Activated naive CD4-positive, alpha-beta T cell treated with anti-CD3 and anti-CD28 coated beads, Interleukin-2, amount 50 U/mL, for 24 hours (primary cell): Measurements from ENCODE around the gene SPR.
"Not testable (repeated sequence)": the region's sequence is repeated elsewhere in the genome, so short reads cannot be mapped to it uniquely, and the experiment has no call there.

Experiments
- H3K27ac Mint-ChIP-seq: one replicate; pipeline ENCODE4 v1.8.0; 2021; ENCODE audit warnings: mild to moderate bottlenecking, mixed read lengths
- H3K27me3 Mint-ChIP-seq: one replicate; pipeline ENCODE4 v1.8.0; 2021; ENCODE audit warnings: mixed read lengths
- H3K36me3 Mint-ChIP-seq: one replicate; pipeline ENCODE4 v1.8.0; 2021; ENCODE audit warnings: mixed read lengths
- H3K4me1 Mint-ChIP-seq: one replicate; pipeline ENCODE4 v1.8.0; 2021; ENCODE audit warnings: mixed read lengths
- H3K4me3 Mint-ChIP-seq: one replicate; pipeline ENCODE4 v1.8.0; 2021; ENCODE audit warnings: mild to moderate bottlenecking, mixed read lengths
- H3K9me3 Mint-ChIP-seq: one replicate; pipeline ENCODE4 v1.8.0; 2021; ENCODE audit warnings: mixed read lengths

SPR gene

DNA sequence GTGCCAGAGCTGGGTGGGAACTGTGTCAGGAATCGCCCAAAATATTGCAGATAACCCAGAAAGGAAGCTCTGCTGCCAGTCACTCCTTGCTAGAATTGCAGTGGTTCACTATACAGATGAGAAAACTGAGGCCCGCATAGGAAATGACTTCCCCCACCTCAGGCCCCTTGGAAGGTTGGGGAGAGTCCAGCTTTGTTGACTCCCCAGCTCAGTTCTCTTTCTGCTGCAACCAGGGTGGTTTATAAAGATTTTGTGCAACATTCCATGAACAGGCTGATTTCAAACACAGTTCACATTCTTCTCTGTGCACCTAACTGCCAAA is 11.3 kb downstream of the SPR start:
- Mint-ChIP-seq H3K9me3 (no peaks in the 10 kb centered on the region), H3K27me3 (peaks cover 47% of the 10 kb centered on the region), H3K27ac (no peak overlapping the region), H3K4me1 (peaks cover 6% of the 10 kb centered on the region), H3K36me3 (no peaks in the 10 kb centered on the region), H3K4me3 (no peak overlapping the region)

DNA sequence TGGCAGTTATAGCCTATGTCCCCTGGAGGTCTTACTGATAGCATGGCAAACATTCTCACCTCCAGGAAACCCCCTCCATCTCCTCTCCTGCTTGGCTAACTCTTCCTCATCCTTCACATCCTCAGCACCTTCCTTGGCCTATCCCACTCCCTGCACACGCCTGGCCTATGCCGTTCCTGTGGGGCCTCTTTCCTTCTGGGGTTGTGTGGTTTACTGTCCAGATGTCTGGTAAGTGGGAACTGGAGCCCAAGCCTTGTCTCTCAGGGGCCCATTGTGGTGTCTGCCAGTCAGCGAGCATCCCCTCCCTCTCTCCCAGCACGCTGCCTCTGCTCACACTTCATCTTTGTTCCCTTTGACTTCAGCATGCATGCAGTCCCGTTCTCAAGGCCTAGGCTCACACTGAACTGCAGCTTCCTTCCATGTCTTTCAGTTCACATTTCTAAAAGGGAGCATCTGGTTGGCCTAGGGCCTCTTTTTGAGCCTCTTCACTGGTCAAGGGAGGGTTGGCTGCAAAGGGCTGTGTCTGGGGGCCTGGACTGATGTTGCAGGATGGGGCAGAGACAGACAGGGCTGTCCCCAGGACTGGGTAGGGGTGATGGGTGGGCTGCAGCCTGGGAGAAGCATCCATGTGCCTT is 13.1 kb downstream of the SPR start:
- Mint-ChIP-seq H3K9me3 (no peaks in the 10 kb centered on the region), H3K4me3 (no peak overlapping the region), H3K27ac (no peak overlapping the region), H3K36me3 (no peaks in the 10 kb centered on the region), H3K27me3 (peaks cover 44% of the 10 kb centered on the region), H3K4me1 (peaks cover 5% of the 10 kb centered on the region)

DNA sequence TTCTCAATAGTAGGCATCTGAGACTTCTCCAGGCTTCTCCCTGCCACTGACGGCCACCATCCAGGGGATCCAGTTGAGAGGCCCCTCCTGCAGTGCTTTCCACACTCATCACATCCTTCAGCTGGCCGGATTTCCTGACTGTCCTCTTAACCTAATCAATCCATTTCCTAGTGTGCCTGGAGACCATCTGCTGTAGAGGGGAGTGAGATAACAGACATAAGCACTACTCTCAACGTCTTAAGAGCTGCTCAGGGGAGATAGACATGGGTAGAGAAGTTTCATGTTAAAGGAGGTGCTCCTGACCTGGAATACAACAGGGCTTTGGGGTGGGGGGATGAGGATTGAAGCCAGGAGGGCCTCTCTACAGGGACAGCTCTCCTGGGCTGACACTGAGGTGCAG is 14.2 kb downstream of the SPR start:
- Mint-ChIP-seq H3K36me3 (no peaks in the 10 kb centered on the region), H3K9me3 (no peaks in the 10 kb centered on the region), H3K27me3 (peaks cover 43% of the 10 kb centered on the region)

DNA sequence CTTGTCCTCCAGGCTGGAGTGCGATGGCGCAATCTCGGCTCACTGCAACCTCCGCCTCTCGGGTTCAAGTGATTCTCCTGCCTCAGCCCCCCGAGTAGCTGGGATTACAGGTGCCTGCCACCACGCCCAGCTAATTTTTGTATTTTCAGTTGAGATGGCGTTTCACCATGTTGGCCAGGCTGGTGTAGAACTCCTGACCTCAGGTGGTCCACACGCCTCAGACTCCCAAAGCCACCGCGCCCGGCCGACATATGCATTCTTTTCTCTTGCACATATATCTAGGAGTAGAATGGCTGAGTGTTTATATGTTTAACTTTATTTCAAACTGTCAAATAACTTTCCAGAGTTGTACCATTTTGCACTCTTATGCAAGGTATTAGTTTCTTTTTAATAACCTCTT is 20.2 kb downstream of the SPR start:
- H3K4me1 Mint-ChIP-seq, H3K9me3 Mint-ChIP-seq: not testable (repeated sequence)
- H3K27me3 Mint-ChIP-seq = peaks cover 56% of the 10 kb centered on the region

More for the DNA sequence above, 14.2 kb downstream of the SPR start:
- Mint-ChIP-seq H3K4me1 (no peaks in the 10 kb centered on the region), H3K4me3 (no peak overlapping the region), H3K27ac (no peak overlapping the region)

DNA sequence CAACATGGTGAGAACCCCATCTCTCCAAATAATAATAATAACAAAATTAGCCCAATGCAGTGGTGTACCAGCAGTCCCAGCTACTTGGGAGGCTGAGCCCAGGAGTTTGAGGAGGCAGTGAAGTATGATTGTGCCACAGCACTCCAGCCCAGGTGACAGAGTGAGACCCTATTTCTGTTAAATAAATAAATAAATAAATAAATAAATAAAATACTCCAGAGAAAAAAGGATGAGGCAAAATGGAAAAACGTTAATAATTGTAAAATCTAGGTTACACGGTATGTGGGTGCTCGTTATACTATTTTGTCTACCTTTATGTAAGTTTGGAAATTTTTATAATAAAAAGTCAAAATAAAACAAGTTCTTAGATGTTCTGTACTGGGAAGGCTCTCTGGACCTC is 21.5 kb downstream of the SPR start:
- peaks cover 56% of the 10 kb centered on the region for H3K27me3 Mint-ChIP-seq

More for the DNA sequence above, 20.2 kb downstream of the SPR start:
- H3K27ac Mint-ChIP-seq, H3K36me3 Mint-ChIP-seq, H3K4me3 Mint-ChIP-seq: not testable (repeated sequence)

DNA sequence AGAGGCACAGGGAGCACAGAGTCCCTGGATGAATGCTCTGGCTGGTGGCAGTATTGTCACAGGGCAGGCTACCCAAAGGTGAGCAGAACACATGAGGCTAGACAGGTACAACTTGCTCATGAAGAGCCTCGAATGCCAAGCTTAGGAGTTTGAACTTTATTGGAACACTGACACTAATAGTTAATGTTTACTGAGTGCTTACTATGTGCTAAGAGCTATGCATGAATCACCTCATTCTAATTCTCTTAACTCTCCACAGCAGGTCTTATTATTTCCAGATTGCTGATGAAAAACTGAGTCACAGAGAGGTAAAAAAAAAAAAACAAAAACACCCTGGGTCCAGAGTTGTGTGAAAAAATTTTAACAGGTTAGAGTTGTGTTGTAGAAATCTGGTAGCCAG is 24.0 kb downstream of the SPR start:
- no peaks in the 10 kb centered on the region for H3K36me3 Mint-ChIP-seq
- H3K27me3 Mint-ChIP-seq = peaks cover 68% of the 10 kb centered on the region
- peaks cover 13% of the 10 kb centered on the region for H3K4me1 Mint-ChIP-seq
- no peak overlapping the region for H3K4me3 Mint-ChIP-seq
- no peak overlapping the region for H3K27ac Mint-ChIP-seq
- no peaks in the 10 kb centered on the region for H3K9me3 Mint-ChIP-seq

More for the DNA sequence above, 21.5 kb downstream of the SPR start:
- Mint-ChIP-seq H3K4me3 (no peak overlapping the region), H3K9me3 (no peaks in the 10 kb centered on the region), H3K27ac (no peak overlapping the region), H3K4me1 (no peaks in the 10 kb centered on the region), H3K36me3 (no peaks in the 10 kb centered on the region)

DNA sequence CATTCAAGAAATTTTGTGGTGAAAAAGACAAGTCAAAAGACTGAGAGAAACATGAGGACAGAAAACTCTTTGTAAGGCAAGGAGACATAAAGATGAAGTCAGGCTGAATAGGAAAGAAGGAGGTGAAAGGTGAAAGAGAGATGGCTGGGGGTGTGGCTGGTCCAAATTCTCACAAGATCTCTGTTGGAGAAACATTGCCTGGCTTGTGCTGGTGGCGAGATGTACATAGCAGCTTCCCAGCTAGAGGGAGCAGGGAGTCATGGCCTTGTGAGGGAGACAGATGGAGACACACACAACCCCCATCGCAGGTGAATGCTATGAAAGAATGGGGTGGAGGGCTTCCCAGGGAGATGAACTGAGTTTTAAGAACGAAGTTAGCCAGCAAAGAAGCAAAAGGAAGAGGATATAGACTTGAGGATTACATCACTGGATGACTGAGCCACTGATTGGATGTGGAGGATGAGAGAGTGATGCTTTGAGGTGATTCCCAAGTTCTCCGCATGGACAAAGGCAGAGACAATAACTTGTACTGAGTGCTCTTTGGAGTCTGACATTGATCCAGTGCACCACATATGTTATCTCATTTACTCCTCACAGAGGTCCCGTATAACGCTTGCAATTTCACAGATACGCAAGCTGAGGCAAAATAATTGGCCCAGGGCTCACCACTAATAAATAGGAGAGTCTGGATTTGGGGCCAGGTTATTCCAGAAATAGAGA is 26.4 kb downstream of the SPR start:
- H3K4me1 Mint-ChIP-seq = peaks cover 21% of the 10 kb centered on the region
- no peak overlapping the region for H3K4me3 Mint-ChIP-seq
- peaks cover 65% of the 10 kb centered on the region for H3K27me3 Mint-ChIP-seq
- no peak overlapping the region for H3K27ac Mint-ChIP-seq
- no peaks in the 10 kb centered on the region for H3K36me3 Mint-ChIP-seq
- H3K9me3 Mint-ChIP-seq = no peaks in the 10 kb centered on the region

DNA sequence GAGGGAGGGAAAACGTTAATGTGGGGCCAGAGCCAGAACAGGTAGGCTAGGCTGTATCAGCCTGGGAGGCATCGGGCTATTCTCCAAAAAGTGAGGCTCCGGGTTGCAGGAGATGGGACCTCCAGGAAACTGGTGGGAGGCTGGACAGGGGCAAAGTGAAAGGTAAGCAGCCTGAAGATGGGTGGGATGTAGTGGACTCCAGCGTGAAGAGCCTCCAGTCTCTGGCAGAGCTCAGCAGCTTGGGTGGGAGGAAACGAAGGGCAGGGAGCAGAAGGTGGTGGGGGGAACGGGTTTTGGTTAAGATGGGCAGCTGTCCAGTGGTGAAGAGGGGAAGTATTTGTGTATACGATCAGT is 27.0 kb downstream of the SPR start:
- no peak overlapping the region for H3K27ac Mint-ChIP-seq
- H3K9me3 Mint-ChIP-seq = no peaks in the 10 kb centered on the region
- no peaks in the 10 kb centered on the region for H3K36me3 Mint-ChIP-seq
- peaks cover 23% of the 10 kb centered on the region for H3K4me1 Mint-ChIP-seq
- H3K27me3 Mint-ChIP-seq = peaks cover 64% of the 10 kb centered on the region
- no peak overlapping the region for H3K4me3 Mint-ChIP-seq

DNA sequence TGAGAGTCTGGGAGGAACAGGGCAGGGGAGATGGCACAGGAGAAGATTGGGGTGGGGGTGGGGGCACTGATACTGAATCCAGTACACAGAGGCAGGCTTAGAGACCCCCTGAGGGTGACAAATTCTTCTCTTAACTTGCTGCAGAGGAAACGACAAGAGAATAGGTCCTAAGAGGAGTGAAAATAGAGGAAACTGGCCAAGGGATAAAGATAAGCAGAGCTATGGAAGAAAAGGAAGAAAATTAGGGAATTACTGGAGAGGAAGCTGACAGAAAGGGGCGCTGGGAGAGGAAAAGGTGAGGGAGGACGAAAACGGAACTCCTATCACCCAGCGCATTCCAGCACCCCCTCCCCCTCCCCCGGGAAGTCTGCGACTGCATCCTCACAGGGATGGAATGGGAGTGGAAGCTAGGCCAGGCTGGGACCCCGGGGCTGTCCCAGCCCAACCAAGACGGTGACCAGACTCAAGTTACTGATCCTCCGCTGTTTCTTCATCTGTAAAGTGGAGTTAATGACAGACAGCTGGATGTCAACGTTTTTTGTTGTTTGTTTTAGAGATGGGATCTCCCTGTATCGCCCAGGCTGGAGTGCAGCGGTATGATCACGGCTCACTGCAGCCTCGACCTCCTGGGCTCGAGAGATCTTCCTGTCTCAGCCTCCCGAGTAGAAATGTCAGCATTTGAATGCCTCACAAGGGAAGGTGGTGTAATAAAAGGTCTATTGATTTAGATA is 27.5 kb downstream of the SPR start:
- H3K27me3 Mint-ChIP-seq = peaks cover 65% of the 10 kb centered on the region
- H3K4me1 Mint-ChIP-seq = peaks cover 28% of the 10 kb centered on the region
- H3K9me3 Mint-ChIP-seq = no peaks in the 10 kb centered on the region
- H3K36me3 Mint-ChIP-seq = no peaks in the 10 kb centered on the region
- no peak overlapping the region for H3K27ac Mint-ChIP-seq
- H3K4me3 Mint-ChIP-seq = peak overlapping the region; percentile 73

DNA sequence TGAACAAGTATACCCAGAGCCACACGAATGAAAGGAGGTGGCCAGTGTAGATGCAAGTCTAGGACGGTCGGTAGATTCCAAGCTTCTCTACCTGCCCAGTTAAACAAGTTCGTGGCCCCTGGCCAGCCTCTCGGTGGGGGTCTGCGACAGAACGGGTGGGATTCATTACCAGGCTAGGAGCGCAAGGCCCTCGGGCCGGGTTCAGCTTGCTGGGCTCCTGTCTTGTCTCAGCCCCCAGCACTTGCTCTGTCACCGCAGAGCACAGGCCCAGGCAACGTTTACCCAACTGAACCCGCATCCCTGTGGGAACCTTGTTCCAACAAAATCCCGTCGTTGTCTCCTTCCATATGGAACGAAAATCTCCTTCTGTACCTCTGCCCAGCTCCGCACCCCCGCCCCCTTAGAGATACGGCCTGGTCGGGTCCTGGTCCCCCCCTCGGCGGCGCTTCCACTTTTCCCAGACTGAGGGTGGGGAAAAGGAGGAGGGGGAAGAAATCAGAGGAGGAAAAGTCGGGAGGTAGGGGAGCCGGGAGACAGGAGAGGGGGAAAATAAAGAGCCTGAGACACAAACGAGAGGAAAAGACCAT is 28.2 kb downstream of the SPR start:
- no peaks in the 10 kb centered on the region for H3K36me3 Mint-ChIP-seq
- peak overlapping the region; percentile 73 for H3K4me3 Mint-ChIP-seq
- H3K27me3 Mint-ChIP-seq = peaks cover 63% of the 10 kb centered on the region
- H3K9me3 Mint-ChIP-seq = no peaks in the 10 kb centered on the region
- H3K27ac Mint-ChIP-seq = no peak overlapping the region
- H3K4me1 Mint-ChIP-seq = peaks cover 29% of the 10 kb centered on the region

DNA sequence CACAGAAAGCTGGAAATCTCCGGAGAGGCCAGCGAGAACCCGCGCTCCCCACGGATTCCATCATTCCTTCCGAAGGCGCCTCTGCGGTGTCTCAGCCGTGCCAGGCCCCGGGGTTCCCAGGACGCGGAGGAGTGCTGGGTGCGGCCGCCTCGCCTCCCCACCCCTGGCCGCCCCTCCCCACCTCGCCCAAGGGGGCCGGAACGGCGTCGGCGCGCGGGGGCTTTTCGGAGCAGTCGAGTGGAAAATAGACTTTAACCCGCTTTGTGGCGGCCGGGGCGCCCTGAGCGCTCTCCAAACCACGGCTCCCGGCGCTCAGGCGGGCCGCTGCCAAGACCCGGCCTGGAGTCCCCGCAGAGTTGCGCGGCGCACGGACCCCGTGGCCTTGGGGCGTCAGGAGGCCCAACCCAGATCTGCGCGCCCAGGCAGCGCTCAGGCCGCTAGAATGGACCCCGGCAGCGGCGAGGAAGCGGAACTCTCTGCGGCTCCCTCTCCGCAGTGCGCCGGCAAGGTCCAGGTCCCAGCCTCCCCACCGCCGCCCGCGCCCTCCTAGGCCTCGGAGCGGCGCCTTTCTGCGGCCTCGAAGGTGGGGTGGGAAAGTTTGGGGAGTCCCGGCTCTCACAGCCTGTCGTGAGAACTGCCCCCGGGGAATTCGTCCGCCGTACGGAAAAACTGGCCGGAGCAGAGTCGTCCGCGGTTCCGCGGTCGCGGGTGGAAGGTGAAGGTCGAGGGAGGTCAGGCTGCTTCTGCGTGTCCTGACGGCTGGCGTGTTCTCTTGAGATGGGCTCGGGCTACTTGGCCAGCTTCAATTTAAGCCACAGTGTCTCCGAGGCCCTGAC is 28.9 kb downstream of the SPR start:
- Mint-ChIP-seq H3K4me1 (peaks cover 29% of the 10 kb centered on the region), H3K36me3 (no peaks in the 10 kb centered on the region), H3K27me3 (peaks cover 61% of the 10 kb centered on the region), H3K9me3 (no peaks in the 10 kb centered on the region), H3K4me3 (peak overlapping the region; percentile 84), H3K27ac (no peak overlapping the region)

DNA sequence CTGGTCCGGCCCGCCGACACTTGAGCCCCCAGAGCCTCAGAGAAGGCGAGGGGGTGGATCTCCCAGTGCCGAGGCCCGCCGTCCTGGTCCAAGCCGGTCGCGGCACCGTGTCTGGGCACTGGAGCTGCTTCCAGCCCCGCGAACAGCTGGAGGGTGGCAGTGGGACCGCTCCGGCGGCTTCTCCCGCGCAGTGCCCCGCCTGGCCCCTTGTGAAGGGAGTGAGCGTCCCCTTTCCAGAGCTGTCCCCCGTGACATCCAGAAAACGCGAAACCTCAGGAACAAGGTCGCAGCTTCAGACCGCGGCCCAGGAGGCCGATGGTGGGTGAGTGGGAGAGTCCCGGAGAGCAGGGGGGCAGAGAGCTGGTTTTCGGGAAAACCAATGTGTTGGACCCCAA is 29.5 kb downstream of the SPR start:
- H3K36me3 Mint-ChIP-seq = no peaks in the 10 kb centered on the region
- H3K27me3 Mint-ChIP-seq = peaks cover 62% of the 10 kb centered on the region
- no peak overlapping the region for H3K27ac Mint-ChIP-seq
- H3K4me1 Mint-ChIP-seq = peaks cover 29% of the 10 kb centered on the region
- H3K9me3 Mint-ChIP-seq = no peaks in the 10 kb centered on the region
- H3K4me3 Mint-ChIP-seq = peak overlapping the region; percentile 84

DNA sequence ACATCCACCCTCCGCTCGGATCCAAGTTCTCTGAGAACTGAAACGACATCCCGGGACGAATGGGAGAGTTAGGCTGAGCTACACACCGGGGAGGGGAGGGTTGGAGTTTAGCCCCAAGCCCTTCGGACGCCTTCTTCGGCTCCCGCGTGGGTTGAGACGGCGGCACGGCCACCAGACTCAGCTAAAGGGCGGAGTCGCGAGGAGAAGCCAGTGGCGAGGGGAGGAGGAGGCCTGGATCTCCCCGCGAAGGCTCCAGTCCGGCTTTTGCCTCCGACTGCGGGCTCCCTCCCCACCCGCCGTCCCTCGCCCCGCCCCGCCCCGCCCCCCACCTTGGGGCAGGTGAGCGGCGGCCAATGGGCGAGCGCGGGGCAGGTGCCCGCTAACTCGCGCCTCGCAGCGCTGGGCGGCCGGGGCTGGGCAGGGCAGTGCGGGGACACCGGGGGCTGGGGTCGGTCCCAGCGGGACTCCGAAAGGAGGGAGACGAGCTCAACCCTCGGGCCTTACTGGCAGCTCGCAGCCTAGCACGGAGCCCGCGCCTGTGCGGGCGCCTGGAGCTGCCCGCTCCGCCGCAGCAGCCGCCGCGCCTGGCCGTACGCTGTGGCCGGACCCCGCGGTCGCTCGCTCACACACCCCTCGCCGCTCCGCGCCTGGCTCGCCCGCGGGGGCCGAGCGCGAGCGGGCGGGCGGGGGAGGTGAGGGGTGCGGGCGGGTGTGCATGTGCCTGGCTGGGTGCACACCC is 30.1 kb downstream of the SPR start, which contains the start of gene EMX1:
EMX1 (plus strand) TSS at position 382 of the 739 bp plus-strand sequence; CDS start at position 716, 334 bp downstream.
- Mint-ChIP-seq H3K36me3 (no peaks in the 10 kb centered on the region), H3K27me3 (peaks cover 62% of the 10 kb centered on the region), H3K4me1 (peaks cover 29% of the 10 kb centered on the region), H3K27ac (no peak within 1 kb of the TSS), H3K9me3 (no peaks in the 10 kb centered on the region), H3K4me3 (peak within 1 kb of the TSS; percentile 84)

DNA sequence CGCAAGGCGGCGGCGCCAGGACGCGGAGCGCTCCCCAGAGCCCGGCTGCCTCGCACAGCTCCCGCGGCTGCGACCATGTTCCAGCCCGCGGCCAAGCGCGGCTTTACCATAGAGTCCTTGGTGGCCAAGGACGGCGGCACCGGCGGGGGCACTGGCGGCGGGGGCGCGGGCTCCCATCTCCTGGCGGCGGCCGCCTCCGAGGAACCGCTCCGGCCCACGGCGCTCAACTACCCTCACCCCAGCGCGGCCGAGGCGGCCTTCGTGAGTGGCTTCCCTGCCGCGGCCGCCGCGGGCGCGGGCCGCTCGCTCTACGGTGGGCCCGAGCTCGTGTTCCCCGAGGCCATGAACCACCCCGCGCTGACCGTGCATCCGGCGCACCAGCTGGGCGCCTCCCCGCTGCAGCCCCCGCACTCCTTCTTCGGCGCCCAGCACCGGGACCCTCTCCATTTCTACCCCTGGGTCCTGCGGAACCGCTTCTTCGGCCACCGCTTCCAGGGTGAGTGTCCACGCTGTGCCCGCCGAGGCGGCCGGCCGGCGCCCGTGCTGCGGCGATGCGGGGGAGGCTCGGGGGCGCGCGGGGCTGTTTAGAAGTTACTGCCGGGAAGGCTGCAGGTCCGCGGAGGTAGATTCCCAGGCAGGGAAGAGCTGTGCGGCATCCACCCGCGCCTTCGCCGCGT is 30.8 kb downstream of the SPR start:
- no peaks in the 10 kb centered on the region for H3K9me3 Mint-ChIP-seq
- H3K27me3 Mint-ChIP-seq = peaks cover 66% of the 10 kb centered on the region
- no peaks in the 10 kb centered on the region for H3K36me3 Mint-ChIP-seq
- no peak overlapping the region for H3K27ac Mint-ChIP-seq
- H3K4me3 Mint-ChIP-seq = peak overlapping the region; percentile 71
- H3K4me1 Mint-ChIP-seq = peaks cover 29% of the 10 kb centered on the region
